HepG2 (cell line): Measurements from ENCODE around the gene PLEKHG2. TPM values are rescaled to one million over a fixed set of nuclear protein-coding genes. Genes with fewer than 3 reads are reported as not detected.
A peak's percentile ranks its signal among the peaks of the same experiment; 100 is the strongest.

Experiments
- HNRNPH1 ChIP-seq: fragments of 200-400 bp; formaldehyde crosslinking; optimal IDR thresholded peaks from 2 replicates; pipeline ENCODE3; 2017; ENCODE audit warnings: mild to moderate bottlenecking, low read depth, low read length
- IKZF5 ChIP-seq: IDR thresholded peaks from 2 replicates; pipeline ENCODE4 v1.6.1; 2018; ENCODE audit warnings: missing genetic modification reagents, mild to moderate bottlenecking, missing compliant biosample characterization
- NR3C1 ChIP-seq: sonication (generic); formaldehyde crosslinking; IDR thresholded peaks from 2 replicates; pipeline ENCODE4 v1.4.0; 2020; ENCODE audit warnings: missing genetic modification reagents
- RBM22 ChIP-seq: fragments of 200-400 bp; formaldehyde crosslinking; optimal IDR thresholded peaks from 2 replicates; pipeline ENCODE3; 2017; ENCODE audit warnings: mild to moderate bottlenecking, low read length, moderate library complexity
- STAT6 ChIP-seq: sonication (generic); formaldehyde crosslinking; IDR thresholded peaks from 2 replicates; pipeline ENCODE4 v1.4.0; 2020; ENCODE audit warnings: missing genetic modification reagents, mild to moderate bottlenecking, borderline replicate concordance
- XBP1 ChIP-seq: sonication (generic); formaldehyde crosslinking; IDR thresholded peaks from 2 replicates; pipeline ENCODE4 v1.5.0; 2020; ENCODE audit warnings: missing genetic modification reagents
- ZNF512B ChIP-seq: sonication (generic); formaldehyde crosslinking; IDR thresholded peaks from 2 replicates; pipeline ENCODE4 v1.5.1; 2020; ENCODE audit warnings: missing genetic modification reagents, mild to moderate bottlenecking, borderline replicate concordance
- polyA plus RNA-seq, 8 experiments: library from polyadenylated mRNA; depleted of rRNA in 3 of 8; stranded (reverse) in 7 of 8; unstranded in 1 of 8; fragments of >200 nt; fragmentation: Illumina TruSeq in 4 of 8; extraction: Trizol in 4 of 8; gene quantifications; 2 replicates each; pipeline versions ENCODE4 v1.2.1 to v1.2.3, GENCODE V29; 2011 to 2016; ENCODE audit warnings: low read depth in 4 of 8, missing spikeins in 1 of 8, mixed read lengths in 1 of 8; ENCODE audit not compliant: insufficient read depth in 1 of 8
- total RNA-seq, 5 experiments: library from RNA; depleted of rRNA; stranded (reverse); fragments of >200 nt; fragmentation: Illumina TruSeq; extraction: Trizol; gene quantifications; 2 replicates each; pipeline ENCODE4 v1.2.3, GENCODE V29; 2016; ENCODE audit warnings: low read depth in 1 of 5
- TF ChIP-seq, protein P1 (sequence below): sonication (generic); formaldehyde crosslinking; IDR thresholded peaks from 2 replicates; pipeline ENCODE4 v1.4.0; 2020; ENCODE audit warnings: missing genetic modification reagents
- TF ChIP-seq, protein P2 (sequence below): IDR thresholded peaks from 2 replicates; pipeline ENCODE4 v1.6.1; 2016; ENCODE audit warnings: missing compliant biosample characterization, missing genetic modification reagents, borderline replicate concordance
- TF ChIP-seq, protein P3 (sequence below): sonication (generic); IDR thresholded peaks from 2 replicates; pipeline ENCODE4 v1.6.1; 2016; ENCODE audit warnings: low read depth, borderline replicate concordance
- TF ChIP-seq, protein P4 (sequence below): sonication (generic); formaldehyde crosslinking; IDR thresholded peaks from 2 replicates; pipeline ENCODE4 v1.4.0; 2020; ENCODE audit warnings: missing genetic modification reagents, borderline replicate concordance
- TF ChIP-seq, protein P5 (sequence below): fragments of 450-650 bp; IDR thresholded peaks from 2 replicates; pipeline ENCODE4 v1.6.1; 2017

PLEKHG2 gene
- total and polyA plus RNA-seq, 2 of the 13 experiments (the other 11 are each of a cell fraction or from before 2014, with no cell fraction given), result 3.6 to 6.8 TPM

DNA sequence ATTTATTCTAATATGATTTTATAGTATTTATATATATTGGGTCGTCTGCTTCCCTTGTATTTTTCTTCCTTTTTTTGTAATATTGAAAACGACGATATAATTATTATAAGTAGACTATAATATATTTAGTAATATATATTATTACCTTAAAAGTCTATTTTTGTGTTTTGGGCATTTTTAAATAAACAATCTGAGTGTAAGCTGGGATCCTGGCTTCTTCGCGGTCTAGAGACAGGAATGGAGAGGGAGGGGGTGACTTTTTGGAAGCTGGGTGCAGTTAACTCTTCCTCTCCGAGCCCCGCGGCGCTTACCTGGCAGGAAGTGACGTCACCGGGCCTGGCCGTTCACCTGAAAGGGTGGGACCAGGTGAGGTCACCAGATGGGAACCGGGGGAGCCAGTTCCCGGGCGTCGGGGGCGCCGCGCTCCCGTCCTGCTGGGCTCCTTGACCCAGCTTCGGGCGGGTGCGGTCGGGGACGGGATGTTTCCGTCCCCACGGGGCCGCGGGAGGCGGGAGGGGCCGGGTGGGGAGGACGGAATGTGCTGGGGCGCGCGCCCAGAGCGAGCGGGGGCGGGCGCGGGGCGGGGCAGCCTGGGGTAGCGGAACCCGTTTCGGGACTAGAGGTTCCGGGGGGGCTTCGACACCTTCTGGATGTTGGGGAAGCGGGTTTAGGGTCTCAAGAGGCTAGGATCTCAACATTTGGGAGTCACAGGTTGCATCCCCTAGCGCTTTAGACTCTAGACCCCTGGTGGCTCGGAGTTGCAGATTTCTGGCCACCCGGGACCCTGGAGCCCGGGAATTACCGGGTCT, 3.1 kb upstream of the PLEKHG2 start (continued):
- TF ChIP-seq, protein P1, sequence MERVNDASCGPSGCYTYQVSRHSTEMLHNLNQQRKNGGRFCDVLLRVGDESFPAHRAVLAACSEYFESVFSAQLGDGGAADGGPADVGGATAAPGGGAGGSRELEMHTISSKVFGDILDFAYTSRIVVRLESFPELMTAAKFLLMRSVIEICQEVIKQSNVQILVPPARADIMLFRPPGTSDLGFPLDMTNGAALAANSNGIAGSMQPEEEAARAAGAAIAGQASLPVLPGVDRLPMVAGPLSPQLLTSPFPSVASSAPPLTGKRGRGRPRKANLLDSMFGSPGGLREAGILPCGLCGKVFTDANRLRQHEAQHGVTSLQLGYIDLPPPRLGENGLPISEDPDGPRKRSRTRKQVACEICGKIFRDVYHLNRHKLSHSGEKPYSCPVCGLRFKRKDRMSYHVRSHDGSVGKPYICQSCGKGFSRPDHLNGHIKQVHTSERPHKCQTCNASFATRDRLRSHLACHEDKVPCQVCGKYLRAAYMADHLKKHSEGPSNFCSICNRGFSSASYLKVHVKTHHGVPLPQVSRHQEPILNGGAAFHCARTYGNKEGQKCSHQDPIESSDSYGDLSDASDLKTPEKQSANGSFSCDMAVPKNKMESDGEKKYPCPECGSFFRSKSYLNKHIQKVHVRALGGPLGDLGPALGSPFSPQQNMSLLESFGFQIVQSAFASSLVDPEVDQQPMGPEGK (CRISPR knock-in tag), result peak; percentile 62
- TF ChIP-seq, protein P2, sequence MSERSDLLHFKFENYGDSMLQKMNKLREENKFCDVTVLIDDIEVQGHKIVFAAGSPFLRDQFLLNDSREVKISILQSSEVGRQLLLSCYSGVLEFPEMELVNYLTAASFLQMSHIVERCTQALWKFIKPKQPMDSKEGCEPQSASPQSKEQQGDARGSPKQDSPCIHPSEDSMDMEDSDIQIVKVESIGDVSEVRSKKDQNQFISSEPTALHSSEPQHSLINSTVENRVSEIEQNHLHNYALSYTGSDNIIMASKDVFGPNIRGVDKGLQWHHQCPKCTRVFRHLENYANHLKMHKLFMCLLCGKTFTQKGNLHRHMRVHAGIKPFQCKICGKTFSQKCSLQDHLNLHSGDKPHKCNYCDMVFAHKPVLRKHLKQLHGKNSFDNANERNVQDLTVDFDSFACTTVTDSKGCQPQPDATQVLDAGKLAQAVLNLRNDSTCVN (CRISPR knock-in tag), result no peak
- TF ChIP-seq, protein P3, sequence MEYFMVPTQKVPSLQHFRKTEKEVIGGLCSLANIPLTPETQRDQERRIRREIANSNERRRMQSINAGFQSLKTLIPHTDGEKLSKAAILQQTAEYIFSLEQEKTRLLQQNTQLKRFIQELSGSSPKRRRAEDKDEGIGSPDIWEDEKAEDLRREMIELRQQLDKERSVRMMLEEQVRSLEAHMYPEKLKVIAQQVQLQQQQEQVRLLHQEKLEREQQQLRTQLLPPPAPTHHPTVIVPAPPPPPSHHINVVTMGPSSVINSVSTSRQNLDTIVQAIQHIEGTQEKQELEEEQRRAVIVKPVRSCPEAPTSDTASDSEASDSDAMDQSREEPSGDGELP, result peak; percentile 42; the same call in 1 of the 2 replicates
- no peak for TF ChIP-seq HNRNPH1
- TF ChIP-seq, protein P4, sequence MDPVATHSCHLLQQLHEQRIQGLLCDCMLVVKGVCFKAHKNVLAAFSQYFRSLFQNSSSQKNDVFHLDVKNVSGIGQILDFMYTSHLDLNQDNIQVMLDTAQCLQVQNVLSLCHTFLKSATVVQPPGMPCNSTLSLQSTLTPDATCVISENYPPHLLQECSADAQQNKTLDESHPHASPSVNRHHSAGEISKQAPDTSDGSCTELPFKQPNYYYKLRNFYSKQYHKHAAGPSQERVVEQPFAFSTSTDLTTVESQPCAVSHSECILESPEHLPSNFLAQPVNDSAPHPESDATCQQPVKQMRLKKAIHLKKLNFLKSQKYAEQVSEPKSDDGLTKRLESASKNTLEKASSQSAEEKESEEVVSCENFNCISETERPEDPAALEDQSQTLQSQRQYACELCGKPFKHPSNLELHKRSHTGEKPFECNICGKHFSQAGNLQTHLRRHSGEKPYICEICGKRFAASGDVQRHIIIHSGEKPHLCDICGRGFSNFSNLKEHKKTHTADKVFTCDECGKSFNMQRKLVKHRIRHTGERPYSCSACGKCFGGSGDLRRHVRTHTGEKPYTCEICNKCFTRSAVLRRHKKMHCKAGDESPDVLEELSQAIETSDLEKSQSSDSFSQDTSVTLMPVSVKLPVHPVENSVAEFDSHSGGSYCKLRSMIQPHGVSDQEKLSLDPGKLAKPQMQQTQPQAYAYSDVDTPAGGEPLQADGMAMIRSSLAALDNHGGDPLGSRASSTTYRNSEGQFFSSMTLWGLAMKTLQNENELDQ (CRISPR knock-in tag), result no peak
- TF ChIP-seq, protein P5, sequence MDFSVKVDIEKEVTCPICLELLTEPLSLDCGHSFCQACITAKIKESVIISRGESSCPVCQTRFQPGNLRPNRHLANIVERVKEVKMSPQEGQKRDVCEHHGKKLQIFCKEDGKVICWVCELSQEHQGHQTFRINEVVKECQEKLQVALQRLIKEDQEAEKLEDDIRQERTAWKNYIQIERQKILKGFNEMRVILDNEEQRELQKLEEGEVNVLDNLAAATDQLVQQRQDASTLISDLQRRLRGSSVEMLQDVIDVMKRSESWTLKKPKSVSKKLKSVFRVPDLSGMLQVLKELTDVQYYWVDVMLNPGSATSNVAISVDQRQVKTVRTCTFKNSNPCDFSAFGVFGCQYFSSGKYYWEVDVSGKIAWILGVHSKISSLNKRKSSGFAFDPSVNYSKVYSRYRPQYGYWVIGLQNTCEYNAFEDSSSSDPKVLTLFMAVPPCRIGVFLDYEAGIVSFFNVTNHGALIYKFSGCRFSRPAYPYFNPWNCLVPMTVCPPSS, result no peak
- peak; percentile 72 for TF ChIP-seq RBM22
- no peak for TF ChIP-seq XBP1 (CRISPR knock-in tag)
- TF ChIP-seq STAT6, result peak; percentile 59; the same call in 1 of the 2 replicates
- no peak for TF ChIP-seq NR3C1 (CRISPR knock-in tag)
- peak; percentile 62 for TF ChIP-seq IKZF5 (CRISPR knock-in tag)
- TF ChIP-seq ZNF512B (CRISPR knock-in tag), result no peak
